Subcutaneous adipose tissue (tissue), 4 donors: ENCODE data around the gene LANCL2. TPM values are rescaled to one million over a fixed set of nuclear protein-coding genes. Genes with fewer than 3 reads are reported as not detected.

ENCODE experiments used
- CTCF ChIP-seq: fragments of 450-650 bp; IDR thresholded peaks from one replicate; pipeline ENCODE4 v1.5.1; 2016; ENCODE audit warnings: low read depth, mild to moderate bottlenecking, control low read depth, antibody characterized with exemption, moderate library complexity
- total RNA-seq, 4 donors: library from RNA; depleted of rRNA; stranded (reverse); fragments of >200 nt; gene quantifications; one replicate each; pipeline ENCODE4 v1.1.0, GENCODE V29; 2016

The LANCL2 gene
- total RNA-seq, 4 donors from 2014 or later, result 6.1 to 11.1 (median 9.6) TPM

- TF ChIP-seq CTCF, result no peak
These were observed 2.2 kb upstream of the LANCL2 start for GRCh38 chr7:55362927-55363326.

- TF ChIP-seq CTCF, result no peak
These were observed 1.6 kb upstream of the LANCL2 start for GRCh38 chr7:55363386-55364170.

GRCh38 chr7:55365675-55366460 is 731 bp downstream of the LANCL2 start:
- no peak for TF ChIP-seq CTCF

- TF ChIP-seq CTCF, result no peak
These were observed 1.4 kb downstream of the LANCL2 start for GRCh38 chr7:55366461-55367070.

DNA sequence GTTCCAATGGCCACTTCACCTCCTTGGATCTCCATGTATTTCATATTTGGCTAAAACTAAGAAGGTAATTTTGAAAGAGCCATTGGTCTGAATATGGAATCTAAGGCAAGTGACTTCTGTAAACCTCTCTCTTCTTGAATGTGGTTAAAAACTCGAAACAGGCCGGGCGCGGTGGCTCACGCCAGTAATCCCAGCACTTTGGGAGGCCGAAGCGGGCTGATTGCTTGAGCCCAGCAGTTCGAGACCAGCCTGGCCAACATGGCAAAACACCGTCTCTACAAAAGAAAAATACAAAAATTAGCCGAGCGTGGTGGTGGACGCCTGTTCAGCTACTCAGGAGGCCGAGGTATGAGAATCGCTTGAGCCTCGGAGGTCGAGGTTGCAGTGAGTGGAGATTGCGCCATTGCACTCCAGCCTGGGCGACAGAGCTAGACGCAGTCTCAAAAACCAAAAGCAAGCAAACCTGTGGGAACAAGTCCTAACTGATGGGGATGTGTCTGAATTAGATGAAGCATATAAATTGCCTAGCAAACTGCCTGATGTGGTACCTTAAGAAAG is 2.2 kb downstream of the LANCL2 start:
- no peak for TF ChIP-seq CTCF

DNA sequence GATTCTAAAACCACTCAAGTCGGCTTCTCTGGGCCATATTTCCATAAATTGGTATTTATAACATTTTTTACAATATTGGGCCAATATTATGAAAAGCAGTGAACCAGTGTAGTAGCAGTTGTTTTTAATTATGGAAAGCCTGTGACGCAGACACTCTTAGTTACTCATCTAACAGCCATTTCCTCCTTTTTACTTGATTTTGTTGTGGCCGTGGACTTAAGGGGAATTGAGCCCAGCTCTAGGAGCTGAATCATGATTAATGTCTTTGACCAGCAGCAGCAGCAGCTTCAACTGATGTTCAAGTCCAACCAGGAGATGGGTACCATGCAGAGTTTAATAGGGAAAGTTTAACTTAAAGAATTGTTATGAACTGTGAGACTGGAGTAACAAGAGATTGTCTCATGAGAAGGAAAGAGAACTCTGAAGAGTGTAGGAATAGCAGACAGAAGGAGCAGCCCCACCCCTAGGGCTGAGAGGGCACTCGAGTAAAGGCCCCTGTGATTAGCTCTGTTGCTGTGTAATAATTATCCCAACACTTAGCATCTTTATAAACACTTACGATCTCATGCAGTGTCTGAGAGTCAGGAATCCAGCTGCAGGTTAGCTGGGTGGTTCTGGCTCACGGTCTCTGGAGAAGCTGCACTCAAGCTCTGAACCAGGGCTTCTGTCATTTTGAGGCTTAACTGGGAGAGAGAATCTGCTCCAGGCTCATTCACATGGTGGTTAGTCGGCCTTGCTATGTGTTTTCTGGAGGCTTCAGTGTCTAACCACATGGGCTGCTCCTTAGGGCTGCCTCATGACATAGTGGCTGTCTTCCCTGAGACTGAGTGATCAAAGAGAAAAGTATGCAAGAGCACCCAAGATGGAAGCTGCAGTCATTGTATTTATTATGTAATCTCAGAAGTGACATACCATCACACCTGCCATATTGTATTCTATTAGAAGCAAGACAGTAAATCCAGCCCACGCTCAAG is 4.6 kb downstream of the LANCL2 start:
- TF ChIP-seq CTCF, result no peak
